Esophagus muscularis mucosa (tissue), 4 donors: ENCODE results near the gene EZR. TPM values are rescaled to one million over a fixed set of nuclear protein-coding genes. Genes with fewer than 3 reads are reported as not detected.
A peak's percentile ranks its signal among the peaks of the same experiment; 100 is the strongest.

ENCODE experiments used
- DNase-seq: peaks from one replicate; pipeline ENCODE4 v3.0.0-alpha.2; 2017; ENCODE audit errors: extremely low spot score
- H3K27ac ChIP-seq, 4 donors: fragments of 200-600 bp; sonication (generic); replicated peaks in 1 of 4; 1 replicate in 3 of 4; 2 replicates in 1 of 4; pipeline ENCODE4 v1.5.1; 2016 to 2019; ENCODE audit warnings: mild to moderate bottlenecking in 1 of 4
- H3K27me3 ChIP-seq, 4 donors: fragments of 200-600 bp; sonication (generic); one replicate each; pipeline versions ENCODE4 v1.5.1 to v1.6.0; 2016 to 2019
- H3K36me3 ChIP-seq, 4 donors: fragments of 200-600 bp; sonication (generic); one replicate each; pipeline ENCODE4 v1.5.1; 2016 to 2019
- H3K4me1 ChIP-seq, 4 donors: fragments of 200-600 bp; sonication (generic); one replicate each; pipeline ENCODE4 v1.5.1; 2016 to 2019
- H3K4me3 ChIP-seq, 4 donors: fragments of 200-600 bp; sonication (generic); 1 replicate in 2 of 4; 2 replicates in 2 of 4; pipeline ENCODE4 v1.5.1; 2016 to 2019; ENCODE audit warnings: mild to moderate bottlenecking in 4 of 4, moderate library complexity in 1 of 4
- H3K9me3 ChIP-seq, 4 donors: fragments of 200-600 bp; sonication (generic); 1 replicate in 3 of 4; 2 replicates in 1 of 4; pipeline ENCODE4 v1.5.1; 2016 to 2019
- CTCF ChIP-seq, 3 experiments: fragments of 200-600 bp in 2 of 3; fragments of 450-650 bp in 1 of 3; sonication (generic) in 2 of 3; IDR thresholded peaks; one replicate each; pipeline ENCODE4 v1.5.1; 2017 to 2019; ENCODE audit warnings: antibody characterized with exemption in 3 of 3, mild to moderate bottlenecking in 2 of 3, moderate library complexity in 1 of 3
- EP300 ChIP-seq: sonication (generic); formaldehyde crosslinking; IDR thresholded peaks from one replicate; pipeline ENCODE4 v1.6.1; 2017; ENCODE audit warnings: antibody characterized with exemption
- POLR2A ChIP-seq: fragments of 450-650 bp; IDR thresholded peaks from one replicate; pipeline ENCODE4 v1.6.1; 2017; ENCODE audit warnings: antibody characterized with exemption, moderate library complexity, mild to moderate bottlenecking, low read depth
- POLR2AphosphoS5 ChIP-seq, 2 donors: sonication (generic); formaldehyde crosslinking; IDR thresholded peaks; one replicate each; pipeline ENCODE4 v1.6.1; 2017; ENCODE audit warnings: antibody characterized with exemption in 2 of 2
- WGBS: methylation state at CpG from one replicate; pipeline ENCODE4 v1.1.5; 2018; 5-methylcytosine and 5-hydroxymethylcytosine counted together
- intact Hi-C: fragments of 100-400 bp; cut with DNase I; formaldehyde crosslinking; loops from one replicate; pipeline ENCODE4 v1.15.1; 2023
- total RNA-seq, 4 donors: library from RNA; depleted of rRNA; stranded (reverse); fragments of >200 nt; gene quantifications; one replicate each; pipeline versions ENCODE4 v1.1.0 to v1.2.1, GENCODE V29; 2016

EZR gene
- total RNA-seq, 4 donors from 2014 or later = 205 to 226 (median 212) TPM

- Histone ChIP-seq H3K36me3 (peaks cover 71 to 81% (median 78%) of the 10 kb centered on the region in 4 donors), H3K27me3 (no peaks in the 10 kb centered on the region), H3K9me3 (no peaks in the 10 kb centered on the region), H3K27ac (peak overlapping the region in 2 of 4 donors; percentile 13 to 37), H3K4me3 (no peak overlapping the region), H3K4me1 (peaks cover 15 to 22% (median 18%) of the 10 kb centered on the region in 4 donors)
- intact Hi-C loops = no loop called here
- TF ChIP-seq POLR2A = no peak
- no peak for TF ChIP-seq EP300
- TF ChIP-seq POLR2AphosphoS5 (IDR thresholded peaks at IDR 0.05) = no peak
- TF ChIP-seq CTCF (IDR thresholded peaks at IDR 0.05) = no peak
- DNase-seq = no peak
- WGBS = 88% methylated on average over 29 of the region's 38 CpGs
Observed at GRCh38 chr6:158766621-158767455, 52.3 kb downstream of the EZR start.

GRCh38 chr6:158765499-158766068 lies 53.6 kb downstream of the EZR start:
- no peak overlapping the region for H3K27ac ChIP-seq
- H3K4me1 ChIP-seq = peaks cover 14 to 22% (median 18%) of the 10 kb centered on the region in 4 donors
- no peak overlapping the region for H3K4me3 ChIP-seq
- intact Hi-C loops = no loop called here
- H3K27me3 ChIP-seq = no peaks in the 10 kb centered on the region
- no peak for DNase-seq
- TF ChIP-seq EP300 (no peak), POLR2AphosphoS5 (IDR thresholded peaks at IDR 0.05) (no peak), CTCF (IDR thresholded peaks at IDR 0.05) (no peak), POLR2A (no peak)
- WGBS = 86% methylated on average over 13 of the region's 13 CpGs
- peaks cover 58 to 69% (median 65%) of the 10 kb centered on the region in 4 donors for H3K36me3 ChIP-seq
- no peaks in the 10 kb centered on the region for H3K9me3 ChIP-seq

- 87% methylated on average over 8 of the region's 9 CpGs for WGBS
- TF ChIP-seq POLR2A (no peak), EP300 (no peak), POLR2AphosphoS5 (IDR thresholded peaks at IDR 0.05) (no peak), CTCF (IDR thresholded peaks at IDR 0.05) (no peak)
- intact Hi-C loops = loop anchor here (5.0 kb wide), 1 partner anchor 58 kb away; no protein-coding TSS in a partner anchor
- Histone ChIP-seq H3K4me3 (no peak overlapping the region), H3K9me3 (no peaks in the 10 kb centered on the region), H3K4me1 (peaks cover 9 to 22% (median 18%) of the 10 kb centered on the region in 4 donors), H3K36me3 (peaks cover 52 to 62% (median 59%) of the 10 kb centered on the region in 4 donors), H3K27me3 (no peaks in the 10 kb centered on the region), H3K27ac (peak overlapping the region in 1 of 4 donors; percentile 18)
- no peak for DNase-seq
Observed at GRCh38 chr6:158764926-158765325, 54.2 kb downstream of the EZR start.

- TF ChIP-seq CTCF (IDR thresholded peaks at IDR 0.05) (no peak), POLR2A (no peak), POLR2AphosphoS5 (IDR thresholded peaks at IDR 0.05) (no peak), EP300 (no peak)
- no peak for DNase-seq
- Histone ChIP-seq H3K9me3 (no peaks in the 10 kb centered on the region), H3K4me1 (peaks cover 3 to 22% (median 18%) of the 10 kb centered on the region in 4 donors), H3K4me3 (no peak overlapping the region), H3K27ac (peak overlapping the region; percentile 18 to 71 (median 49)), H3K27me3 (no peaks in the 10 kb centered on the region), H3K36me3 (peaks cover 46 to 56% (median 53%) of the 10 kb centered on the region in 4 donors)
- 93% methylated on average over 14 of the region's 14 CpGs for WGBS
- intact Hi-C loops = loop anchor here (5.0 kb wide), 1 partner anchor 57 kb away; no protein-coding TSS in a partner anchor
Observed at GRCh38 chr6:158764183-158764849, 54.9 kb downstream of the EZR start.
